ENCODE measurements around the gene APBB1.

APBB1 gene

DNA sequence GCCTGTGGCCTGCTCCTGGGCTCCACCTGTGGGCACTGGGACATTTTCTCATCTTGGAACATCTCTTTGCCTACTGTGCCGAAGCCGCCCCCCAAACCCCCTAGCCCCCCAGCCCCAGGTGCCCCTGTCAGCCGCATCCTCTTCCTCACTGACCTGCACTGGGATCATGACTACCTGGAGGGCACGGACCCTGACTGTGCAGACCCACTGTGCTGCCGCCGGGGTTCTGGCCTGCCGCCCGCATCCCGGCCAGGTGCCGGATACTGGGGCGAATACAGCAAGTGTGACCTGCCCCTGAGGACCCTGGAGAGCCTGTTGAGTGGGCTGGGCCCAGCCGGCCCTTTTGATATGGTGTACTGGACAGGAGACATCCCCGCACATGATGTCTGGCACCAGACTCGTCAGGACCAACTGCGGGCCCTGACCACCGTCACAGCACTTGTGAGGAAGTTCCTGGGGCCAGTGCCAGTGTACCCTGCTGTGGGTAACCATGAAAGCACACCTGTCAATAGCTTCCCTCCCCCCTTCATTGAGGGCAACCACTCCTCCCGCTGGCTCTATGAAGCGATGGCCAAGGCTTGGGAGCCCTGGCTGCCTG is 27.3 kb downstream of the APBB1 start:
- Histone ChIP-seq H3K27ac (ENCODE audit: low read length) (no peak overlapping the region), H3K9me3 (ENCODE audit: control insufficient read depth in 2 of 2, low read length in 2 of 2) (no peaks in the 10 kb centered on the region), H3K4me3 (ENCODE audit: low read length in 2 of 2) (peak overlapping the region in 1 of 2 donors; percentile 89), H3K27me3 (ENCODE audit: control insufficient read depth in 1 of 2, insufficient read depth in 2 of 2, low read length in 2 of 2) (no peaks in the 10 kb centered on the region), H3K4me1 (ENCODE audit: control insufficient read depth, insufficient read depth, low read length) (peaks cover 26% of the 10 kb centered on the region), H3K9ac (ENCODE audit: low read length in 2 of 2) (no peak overlapping the region), H3K36me3 (ENCODE audit: control insufficient read depth in 2 of 2, insufficient read depth in 2 of 2, low read length in 2 of 2) (peaks cover 12 to 22% of the 10 kb centered on the region in 2 donors)

GRCh38 chr11:6390718-6391469 is 28.0 kb downstream of the APBB1 start:
- Histone ChIP-seq H3K9me3 (ENCODE audit: control insufficient read depth in 2 of 2, low read length in 2 of 2) (no peaks in the 10 kb centered on the region), H3K36me3 (ENCODE audit: control insufficient read depth in 2 of 2, insufficient read depth in 2 of 2, low read length in 2 of 2) (peaks cover 12 to 22% of the 10 kb centered on the region in 2 donors), H3K4me3 (ENCODE audit: low read length in 2 of 2) (peak overlapping the region; percentile 89 to 96), H3K27ac (ENCODE audit: low read length) (peak overlapping the region; percentile 88), H3K4me1 (ENCODE audit: control insufficient read depth, insufficient read depth, low read length) (peaks cover 26% of the 10 kb centered on the region), H3K27me3 (ENCODE audit: control insufficient read depth in 1 of 2, insufficient read depth in 2 of 2, low read length in 2 of 2) (no peaks in the 10 kb centered on the region), H3K9ac (ENCODE audit: low read length in 2 of 2) (peak overlapping the region; percentile 86 to 94)

DNA sequence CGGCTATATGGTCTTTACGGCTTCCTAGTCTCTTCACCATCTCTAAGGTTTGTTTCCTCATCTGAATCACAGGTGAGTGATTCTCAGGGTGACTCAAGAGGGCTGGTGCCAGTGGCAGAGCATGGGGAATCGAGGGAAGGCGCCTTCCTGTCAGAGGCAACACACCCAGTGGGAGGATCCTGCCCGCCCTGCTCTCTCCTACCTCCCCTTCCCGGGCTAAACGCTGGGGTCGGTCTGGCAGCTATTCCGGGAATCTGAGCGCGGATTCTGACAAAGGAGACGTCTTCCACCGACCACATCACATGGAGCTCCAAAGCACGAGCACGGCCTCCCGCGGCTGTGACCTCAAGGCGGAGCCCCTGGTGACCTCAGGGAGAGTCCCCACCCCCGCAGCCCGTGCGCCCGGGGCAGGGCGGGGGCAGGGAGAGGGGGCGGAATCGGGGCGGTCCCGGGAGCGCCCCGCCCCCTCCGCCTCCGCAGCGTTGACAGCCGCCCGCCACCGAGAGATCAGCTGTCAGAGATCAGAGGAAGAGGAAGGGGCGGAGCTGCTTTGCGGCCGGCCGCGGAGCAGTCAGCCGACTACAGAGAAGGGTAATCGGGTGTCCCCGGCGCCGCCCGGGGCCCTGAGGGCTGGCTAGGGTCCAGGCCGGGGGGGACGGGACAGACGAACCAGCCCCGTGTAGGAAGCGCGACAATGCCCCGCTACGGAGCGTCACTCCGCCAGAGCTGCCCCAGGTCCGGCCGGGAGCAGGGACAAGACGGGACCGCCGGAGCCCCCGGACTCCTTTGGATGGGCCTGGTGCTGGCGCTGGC is 28.8 kb downstream of the APBB1 start, which contains the start of gene SMPD1:
SMPD1 (plus strand) TSS at position 570 of the 813 bp plus-strand sequence; CDS start at position 695, 125 bp downstream.
- Histone ChIP-seq H3K9ac (ENCODE audit: low read length in 2 of 2) (peak within 1 kb of the TSS; percentile 86 to 94), H3K4me1 (ENCODE audit: control insufficient read depth, insufficient read depth, low read length) (peaks cover 26% of the 10 kb centered on the region), H3K36me3 (ENCODE audit: control insufficient read depth in 2 of 2, insufficient read depth in 2 of 2, low read length in 2 of 2) (peaks cover 10 to 18% of the 10 kb centered on the region in 2 donors), H3K4me3 (ENCODE audit: low read length in 2 of 2) (peak within 1 kb of the TSS; percentile 89 to 96), H3K27ac (ENCODE audit: low read length) (peak within 1 kb of the TSS; percentile 88), H3K9me3 (ENCODE audit: control insufficient read depth in 2 of 2, low read length in 2 of 2) (no peaks in the 10 kb centered on the region), H3K27me3 (ENCODE audit: control insufficient read depth in 1 of 2, insufficient read depth in 2 of 2, low read length in 2 of 2) (no peaks in the 10 kb centered on the region)

GRCh38 chr11:6388748-6389147 is 30.1 kb downstream of the APBB1 start:
- Histone ChIP-seq H3K36me3 (ENCODE audit: control insufficient read depth in 2 of 2, insufficient read depth in 2 of 2, low read length in 2 of 2) (peaks cover 0 to 7% of the 10 kb centered on the region in 2 donors), H3K9me3 (ENCODE audit: control insufficient read depth in 2 of 2, low read length in 2 of 2) (no peaks in the 10 kb centered on the region), H3K27me3 (ENCODE audit: control insufficient read depth in 1 of 2, insufficient read depth in 2 of 2, low read length in 2 of 2) (no peaks in the 10 kb centered on the region), H3K4me3 (ENCODE audit: low read length in 2 of 2) (no peak overlapping the region), H3K9ac (ENCODE audit: low read length in 2 of 2) (no peak overlapping the region), H3K27ac (ENCODE audit: low read length) (peak overlapping the region; percentile 88), H3K4me1 (ENCODE audit: control insufficient read depth, insufficient read depth, low read length) (peaks cover 26% of the 10 kb centered on the region)

GRCh38 chr11:6387811-6388599 is 30.9 kb downstream of the APBB1 start:
- peaks cover 24% of the 10 kb centered on the region for H3K4me1 ChIP-seq (ENCODE audit: control insufficient read depth, insufficient read depth, low read length)
- H3K9ac ChIP-seq (ENCODE audit: low read length in 2 of 2): no peak overlapping the region
- H3K4me3 ChIP-seq (ENCODE audit: low read length in 2 of 2): no peak overlapping the region
- H3K27me3 ChIP-seq (ENCODE audit: control insufficient read depth in 1 of 2, insufficient read depth in 2 of 2, low read length in 2 of 2): no peaks in the 10 kb centered on the region
- peak overlapping the region; percentile 88 for H3K27ac ChIP-seq (ENCODE audit: low read length)
- H3K36me3 ChIP-seq (ENCODE audit: control insufficient read depth in 2 of 2, insufficient read depth in 2 of 2, low read length in 2 of 2): peaks cover 0 to 3% of the 10 kb centered on the region in 2 donors
- H3K9me3 ChIP-seq (ENCODE audit: control insufficient read depth in 2 of 2, low read length in 2 of 2): no peaks in the 10 kb centered on the region

DNA sequence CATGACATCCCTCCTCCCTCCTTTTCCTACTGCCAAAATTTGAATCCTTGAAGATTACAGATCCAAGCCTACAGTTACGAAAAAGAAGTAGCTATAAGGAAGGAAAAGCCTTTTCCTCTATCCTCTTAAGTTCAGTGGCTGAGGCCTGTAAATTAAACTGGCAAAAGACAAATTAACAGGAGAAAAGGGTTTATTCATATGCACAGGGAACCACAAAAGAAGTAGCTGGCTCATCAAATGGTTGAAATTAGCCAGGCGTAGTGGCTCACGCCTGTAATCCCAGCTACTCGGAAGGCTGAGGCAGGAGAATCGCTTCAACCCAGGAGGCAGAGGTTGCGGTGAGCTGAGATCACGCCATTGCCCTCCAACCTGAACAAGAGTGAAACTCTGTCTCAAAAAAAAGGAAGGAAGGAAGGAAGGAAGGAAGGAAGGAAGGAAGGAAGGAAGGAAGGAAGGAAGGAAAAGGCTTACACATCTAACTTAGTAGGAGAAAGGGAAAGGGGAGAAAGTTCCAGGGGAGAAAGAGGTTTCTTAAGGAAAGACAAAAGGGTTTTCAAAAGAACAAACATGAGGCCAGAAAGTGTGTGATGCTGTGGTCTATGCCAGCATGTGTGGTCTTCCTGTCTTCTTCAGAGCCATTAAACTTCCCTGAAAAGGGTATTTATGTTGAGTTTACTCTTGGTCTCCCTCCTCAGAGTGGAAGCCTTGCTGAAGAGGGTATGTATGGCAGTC is 33.7 kb downstream of the APBB1 start:
- Histone ChIP-seq H3K4me1 (ENCODE audit: control insufficient read depth, insufficient read depth, low read length) (peaks cover 7% of the 10 kb centered on the region), H3K9ac (ENCODE audit: low read length in 2 of 2) (no peak overlapping the region), H3K27ac (ENCODE audit: low read length) (no peak overlapping the region), H3K36me3 (ENCODE audit: control insufficient read depth in 2 of 2, insufficient read depth in 2 of 2, low read length in 2 of 2) (no peaks in the 10 kb centered on the region), H3K9me3 (ENCODE audit: control insufficient read depth in 2 of 2, low read length in 2 of 2) (no peaks in the 10 kb centered on the region), H3K27me3 (ENCODE audit: control insufficient read depth in 1 of 2, insufficient read depth in 2 of 2, low read length in 2 of 2) (no peaks in the 10 kb centered on the region), H3K4me3 (ENCODE audit: low read length in 2 of 2) (no peak overlapping the region)

DNA sequence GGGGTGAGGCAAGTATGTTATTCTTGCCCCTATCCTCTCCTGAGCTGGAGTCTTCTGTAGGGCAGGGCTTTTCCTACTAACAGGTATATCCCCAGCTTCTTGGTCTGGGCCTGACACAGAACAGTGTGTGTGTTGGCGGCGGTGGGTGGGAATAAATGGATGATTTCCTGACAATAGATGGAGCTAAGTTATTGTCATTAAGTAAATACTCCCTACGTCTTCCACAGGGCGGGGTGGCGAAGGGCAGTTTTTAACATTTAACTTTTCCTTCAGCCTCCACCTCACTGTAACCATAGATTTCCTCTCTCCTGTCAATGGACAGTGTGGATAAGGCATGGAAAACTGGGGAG is 40.3 kb downstream of the APBB1 start:
- H3K27ac ChIP-seq (ENCODE audit: low read length): no peak overlapping the region
- H3K4me3 ChIP-seq (ENCODE audit: low read length in 2 of 2): no peak overlapping the region
- H3K36me3 ChIP-seq (ENCODE audit: control insufficient read depth in 2 of 2, insufficient read depth in 2 of 2, low read length in 2 of 2): no peaks in the 10 kb centered on the region
- no peaks in the 10 kb centered on the region for H3K4me1 ChIP-seq (ENCODE audit: control insufficient read depth, insufficient read depth, low read length)
- H3K9ac ChIP-seq (ENCODE audit: low read length in 2 of 2): no peak overlapping the region
- H3K27me3 ChIP-seq (ENCODE audit: control insufficient read depth in 1 of 2, insufficient read depth in 2 of 2, low read length in 2 of 2): no peaks in the 10 kb centered on the region
- no peaks in the 10 kb centered on the region for H3K9me3 ChIP-seq (ENCODE audit: control insufficient read depth in 2 of 2, low read length in 2 of 2)

DNA sequence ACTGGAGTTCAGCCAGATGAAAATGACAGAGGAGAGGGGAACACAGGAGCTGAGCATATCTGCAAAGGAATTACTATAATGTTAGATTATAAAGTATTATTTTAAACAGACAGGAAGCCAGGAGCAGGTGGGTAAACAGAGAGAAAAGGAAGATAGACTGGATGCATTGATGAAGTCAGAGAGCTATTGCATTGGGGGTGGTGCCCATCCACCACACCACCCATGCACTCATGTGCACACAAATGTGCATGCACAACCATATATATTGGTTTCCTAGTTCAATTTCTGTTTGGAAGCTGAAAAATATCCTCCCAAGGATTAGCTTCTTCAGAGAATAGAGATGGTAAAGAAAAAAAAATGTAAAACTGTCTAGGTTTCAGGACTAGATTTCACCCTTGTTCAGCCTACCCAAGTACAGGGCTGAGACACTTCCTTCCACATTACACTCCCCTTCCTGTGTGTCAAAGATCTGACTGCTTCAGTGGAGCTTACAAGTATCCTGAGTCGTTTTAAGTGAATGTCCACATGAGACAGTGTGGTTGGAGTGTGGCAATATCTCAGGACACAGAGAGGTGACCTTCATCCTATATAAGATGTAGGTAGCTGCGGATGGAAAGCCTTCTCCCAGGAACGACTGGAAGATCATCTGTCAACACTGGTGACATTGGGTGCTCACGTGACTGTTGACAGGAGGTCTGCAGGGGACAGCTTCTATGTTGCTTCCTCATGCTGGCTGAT is 40.8 kb downstream of the APBB1 start:
- Histone ChIP-seq H3K9ac (ENCODE audit: low read length in 2 of 2) (no peak overlapping the region), H3K4me1 (ENCODE audit: control insufficient read depth, insufficient read depth, low read length) (no peaks in the 10 kb centered on the region), H3K4me3 (ENCODE audit: low read length in 2 of 2) (no peak overlapping the region), H3K27ac (ENCODE audit: low read length) (no peak overlapping the region), H3K36me3 (ENCODE audit: control insufficient read depth in 2 of 2, insufficient read depth in 2 of 2, low read length in 2 of 2) (no peaks in the 10 kb centered on the region), H3K9me3 (ENCODE audit: control insufficient read depth in 2 of 2, low read length in 2 of 2) (no peaks in the 10 kb centered on the region), H3K27me3 (ENCODE audit: control insufficient read depth in 1 of 2, insufficient read depth in 2 of 2, low read length in 2 of 2) (peaks cover 0 to 2% of the 10 kb centered on the region in 2 donors)

DNA sequence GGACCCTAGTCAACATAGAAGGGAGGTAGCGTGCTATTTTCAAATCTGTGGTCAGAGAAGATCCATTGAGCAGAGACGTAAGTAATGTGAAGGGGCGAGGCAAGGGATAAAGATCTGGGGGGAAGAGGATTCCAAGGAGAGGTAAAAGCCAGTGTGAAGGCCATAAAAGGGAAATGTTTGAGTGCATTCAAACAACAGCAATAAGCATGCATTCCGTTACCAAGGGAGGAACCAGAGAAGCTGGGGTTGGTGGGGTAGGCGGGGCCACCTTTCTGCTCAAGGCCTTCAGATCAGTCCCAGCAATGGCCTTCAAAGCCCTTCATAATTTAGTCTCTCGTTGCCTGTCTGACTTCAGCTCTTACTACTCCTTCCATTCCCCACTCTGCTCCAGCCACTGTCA is 47.1 kb downstream of the APBB1 start:
- Histone ChIP-seq H3K27me3 (ENCODE audit: control insufficient read depth in 1 of 2, insufficient read depth in 2 of 2, low read length in 2 of 2) (peaks cover 0 to 2% of the 10 kb centered on the region in 2 donors), H3K27ac (ENCODE audit: low read length) (no peak overlapping the region), H3K4me3 (ENCODE audit: low read length in 2 of 2) (no peak overlapping the region), H3K9me3 (ENCODE audit: control insufficient read depth in 2 of 2, low read length in 2 of 2) (no peaks in the 10 kb centered on the region), H3K36me3 (ENCODE audit: control insufficient read depth in 2 of 2, insufficient read depth in 2 of 2, low read length in 2 of 2) (no peaks in the 10 kb centered on the region), H3K9ac (ENCODE audit: low read length in 2 of 2) (no peak overlapping the region), H3K4me1 (ENCODE audit: control insufficient read depth, insufficient read depth, low read length) (no peaks in the 10 kb centered on the region)

All from stomach smooth muscle (tissue), 2 donors.